Measurements from ENCODE around the gene DNMT3A.

The DNMT3A gene

DNA sequence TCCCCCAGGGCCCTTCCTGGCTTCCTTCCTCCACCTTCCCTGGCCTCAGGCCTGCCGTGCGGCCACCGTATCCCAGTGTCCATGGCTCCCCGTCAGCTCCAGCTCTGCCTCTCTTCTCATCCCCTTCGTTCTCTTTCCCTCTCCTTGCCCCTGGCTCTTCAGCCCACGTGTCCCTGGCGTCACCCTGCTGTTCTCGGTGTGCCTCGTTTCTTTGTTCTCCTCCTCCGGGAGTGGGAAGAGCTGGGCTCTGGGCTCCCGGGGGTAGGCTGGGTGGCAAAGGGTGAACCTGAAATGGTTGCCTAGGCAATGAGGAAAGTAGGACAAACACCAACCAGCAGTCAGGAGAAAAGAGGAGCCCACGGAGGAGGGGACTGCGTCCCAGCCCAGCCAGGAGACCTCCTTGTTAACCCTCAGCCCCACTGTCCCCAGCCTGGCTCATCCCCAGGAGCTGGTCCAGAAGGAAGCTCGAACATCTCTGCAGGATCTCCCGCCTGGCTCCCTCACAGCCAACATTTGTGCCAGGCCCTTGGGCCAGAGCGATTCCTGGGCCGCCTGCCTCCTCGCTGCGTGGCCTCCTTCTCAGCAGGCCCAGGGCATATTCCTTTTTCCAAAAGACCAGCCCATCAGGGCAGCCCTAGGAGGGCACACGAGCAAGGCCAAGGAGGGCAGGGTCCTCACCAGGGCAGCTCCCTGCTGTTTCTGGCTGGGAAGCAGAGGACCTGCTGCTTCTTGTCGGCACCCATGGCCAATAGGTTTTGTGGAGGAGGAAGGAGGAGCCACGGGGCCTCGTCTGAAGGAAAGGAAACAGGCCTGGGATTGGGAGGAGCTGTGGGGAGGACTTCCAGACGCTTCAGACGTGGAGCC, 30.9 kb upstream of the DNMT3A start:
- no peak for DNase-seq

DNA sequence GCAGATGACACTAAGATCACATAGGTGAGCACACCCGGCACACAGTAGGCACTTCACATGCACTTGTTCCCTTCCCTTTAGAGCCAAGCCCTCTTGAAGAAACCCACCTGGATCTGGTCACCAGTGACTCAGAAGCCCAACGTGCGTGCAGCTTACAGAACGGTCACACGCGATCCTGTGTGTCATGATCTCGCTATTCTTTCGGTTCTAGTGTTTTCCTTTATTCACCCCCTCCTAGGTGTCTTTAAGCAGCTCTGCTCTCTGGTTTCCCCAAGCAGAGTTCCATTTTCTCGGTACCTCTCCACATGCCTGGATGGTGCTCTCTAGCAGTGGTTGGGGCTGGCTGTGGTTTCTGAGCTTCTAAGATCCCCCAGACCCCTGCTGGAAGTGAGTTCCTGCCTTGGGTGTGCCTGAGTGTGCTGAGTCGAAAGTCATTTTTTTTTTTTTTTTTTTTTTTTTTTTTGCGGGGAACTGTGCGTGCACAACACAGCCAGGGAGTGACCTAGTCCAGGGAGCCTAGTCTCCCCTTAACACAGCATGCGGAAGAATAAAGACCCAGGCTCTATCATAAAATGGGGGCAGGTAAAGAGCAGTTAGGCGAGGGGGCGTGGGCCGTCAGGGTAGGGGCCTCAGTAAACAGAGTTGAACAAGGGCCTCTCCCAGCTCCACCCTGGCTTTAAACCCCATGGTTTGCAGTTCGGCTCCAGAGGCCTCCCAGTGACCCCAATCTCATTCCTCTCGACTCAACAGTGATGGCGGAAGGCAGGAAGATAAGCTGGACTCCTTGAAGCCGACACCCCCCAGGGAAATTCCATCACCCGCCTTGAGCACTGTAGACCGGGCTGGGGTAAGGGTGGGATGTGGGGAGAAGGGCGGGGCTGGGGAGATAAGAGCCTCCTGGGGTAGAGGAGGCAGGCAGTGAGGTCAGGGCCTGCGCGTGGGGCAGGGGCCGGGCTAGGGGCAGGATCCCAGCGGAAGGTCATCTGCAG, 29.8 kb upstream of the DNMT3A start:
- no peak for DNase-seq

DNA sequence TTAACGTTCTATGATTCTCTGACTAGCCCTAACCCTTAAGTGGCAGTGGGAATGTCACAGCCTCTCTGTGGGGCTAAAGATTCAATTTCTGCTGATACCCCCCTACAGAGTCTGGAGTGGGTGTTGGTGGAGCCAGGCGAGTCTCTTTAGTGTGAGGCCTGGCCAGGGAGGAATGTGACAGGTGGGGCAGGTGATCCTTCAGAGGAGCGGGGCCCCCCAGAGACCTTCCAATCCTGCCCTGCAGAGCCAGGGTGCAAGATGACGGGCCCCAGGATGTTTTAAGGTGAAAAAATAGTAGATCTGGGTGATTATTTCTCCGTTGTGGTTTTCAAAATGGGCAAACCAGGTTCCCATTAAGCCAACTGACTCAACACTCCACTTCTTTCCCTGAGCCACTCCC, 28.2 kb upstream of the DNMT3A start:
- DNase-seq, result no peak

DNA sequence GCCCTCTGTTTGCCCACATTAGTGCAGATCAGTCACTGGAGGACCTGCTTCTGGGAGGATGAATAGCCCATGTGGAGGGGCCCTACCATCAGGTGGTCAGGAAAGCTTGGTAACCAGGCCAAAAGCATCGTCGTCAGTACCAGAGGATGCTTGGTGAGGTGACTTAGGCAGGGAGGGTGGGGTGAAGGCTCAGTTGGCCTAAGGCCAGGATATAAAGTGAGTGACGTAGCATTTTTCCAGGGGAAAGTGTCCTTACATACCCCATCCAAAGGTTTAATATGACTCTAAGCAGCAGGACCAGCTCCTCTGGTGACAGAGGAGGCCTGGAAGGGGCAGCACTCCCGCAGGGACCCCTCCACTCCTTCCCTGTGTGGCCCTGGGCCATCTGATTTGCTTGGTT, 27.7 kb upstream of the DNMT3A start:
- no peak for DNase-seq

GRCh38 chr2:25368660-25369059, 26.9 kb upstream of the DNMT3A start:
- no peak for DNase-seq

GRCh38 chr2:25367296-25367695, 25.6 kb upstream of the DNMT3A start:
- DNase-seq, result no peak

DNA sequence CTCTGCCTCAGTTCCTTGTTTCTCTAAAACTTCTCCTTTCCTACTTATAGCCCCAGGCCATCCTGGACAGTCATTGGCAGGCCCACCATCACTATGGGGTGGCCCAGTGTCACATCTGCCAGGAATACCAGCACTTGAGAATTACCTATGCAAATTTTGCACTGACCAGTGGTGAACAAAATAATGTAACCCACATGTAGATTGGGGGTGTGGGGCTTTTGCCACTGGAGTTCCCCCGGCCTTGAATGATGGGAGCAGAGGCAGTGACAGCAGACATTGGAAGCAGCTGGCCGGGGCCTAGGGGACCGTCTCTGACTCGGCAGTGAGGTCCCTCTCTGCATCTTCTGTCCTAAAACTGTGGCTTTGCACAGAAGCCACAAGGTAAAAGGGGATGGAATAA, 24.9 kb upstream of the DNMT3A start:
- DNase-seq, result no peak

GRCh38 chr2:25365241-25365640, 23.5 kb upstream of the DNMT3A start:
- DNase-seq, result no peak

- DNase-seq, result no peak
Measured at GRCh38 chr2:25363733-25364132, 22.0 kb upstream of the DNMT3A start.

DNA sequence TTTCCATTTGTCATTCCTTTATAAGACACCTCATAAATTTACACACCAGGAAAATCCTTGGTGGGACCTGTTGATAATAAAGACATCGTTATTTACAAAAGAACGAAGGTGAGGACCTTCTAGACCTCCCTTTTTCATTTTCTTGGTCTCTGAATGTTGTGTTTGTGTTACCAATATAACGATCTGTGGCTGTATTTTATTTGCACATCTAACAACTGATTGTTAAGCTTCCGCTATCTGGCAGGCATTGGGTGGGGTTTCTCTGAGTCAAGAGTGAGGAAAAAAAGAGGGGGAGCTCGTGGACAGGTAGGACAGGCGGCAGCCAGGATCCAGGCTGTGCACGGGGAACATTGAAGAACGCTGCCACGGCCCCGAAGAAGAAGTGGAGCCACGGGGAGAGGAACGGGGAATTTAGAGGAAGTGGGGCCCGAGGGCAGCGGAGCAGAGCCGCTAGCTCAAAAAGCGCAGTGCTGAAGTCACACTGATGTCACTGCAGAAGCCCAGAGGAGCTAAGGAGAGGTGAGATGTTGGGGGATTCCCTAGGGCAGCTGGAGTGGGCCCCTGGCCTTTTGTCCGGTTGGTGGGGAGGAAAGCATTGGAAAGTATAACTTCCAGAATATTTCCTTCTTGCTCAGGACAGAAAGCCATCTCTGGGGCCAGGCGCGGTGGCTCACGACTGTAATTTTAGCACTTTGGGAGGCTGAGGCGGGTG, 20.9 kb upstream of the DNMT3A start:
- DNase-seq, result no peak

- DNase-seq, result peak; percentile 97
Measured at GRCh38 chr2:25362049-25362433, 20.3 kb upstream of the DNMT3A start.

- DNase-seq, result no peak
Measured at GRCh38 chr2:25361261-25362048, 19.7 kb upstream of the DNMT3A start.

DNA sequence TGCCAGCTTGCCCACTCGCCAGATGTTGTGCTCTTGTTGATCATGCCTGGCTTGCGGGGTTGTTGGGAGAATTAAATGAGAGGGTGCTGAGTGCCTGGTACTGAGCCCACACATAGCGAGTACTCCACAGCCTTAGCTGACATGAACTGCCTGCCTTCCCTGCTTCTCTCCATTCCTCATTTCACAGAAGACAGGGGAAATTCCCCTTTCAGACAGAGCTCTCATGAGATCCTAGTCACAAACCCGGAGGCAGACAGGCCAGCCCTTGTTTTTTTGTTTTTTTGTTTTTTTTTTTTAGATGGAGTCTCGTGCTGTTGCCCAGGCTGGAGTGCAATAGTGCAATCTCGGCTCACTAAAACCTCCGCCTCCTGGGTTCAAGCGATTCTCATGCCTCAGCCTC, 17.1 kb upstream of the DNMT3A start:
- DNase-seq, result no peak

DNA sequence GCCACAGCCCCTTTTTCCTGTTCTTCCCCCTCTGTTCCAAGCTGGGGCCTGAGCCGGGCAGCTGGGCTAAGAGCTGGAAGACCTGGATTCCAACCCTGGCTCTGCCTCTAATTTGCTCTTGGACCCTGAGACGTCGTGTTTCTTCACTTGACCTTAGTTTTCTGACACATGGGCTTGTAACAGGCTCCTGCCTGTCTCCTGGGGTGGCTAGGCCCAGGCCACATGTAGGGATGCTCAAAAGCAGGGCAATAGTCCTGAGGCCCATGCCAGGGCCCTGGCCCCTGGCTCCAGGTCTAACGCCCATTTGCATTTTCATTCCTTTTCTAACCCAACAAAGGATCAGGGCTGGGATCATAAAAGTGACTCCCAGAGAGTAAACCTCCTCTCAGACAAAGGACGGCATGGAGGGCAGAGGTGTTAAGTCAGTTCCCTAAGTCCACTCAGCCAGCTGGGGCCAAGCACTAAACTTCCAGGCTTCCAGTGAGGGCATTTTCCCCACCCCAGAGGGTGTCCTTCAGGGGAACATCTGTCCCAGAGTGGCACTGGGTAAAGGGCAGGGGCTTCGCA, 16.6 kb upstream of the DNMT3A start:
- no peak for DNase-seq

DNA sequence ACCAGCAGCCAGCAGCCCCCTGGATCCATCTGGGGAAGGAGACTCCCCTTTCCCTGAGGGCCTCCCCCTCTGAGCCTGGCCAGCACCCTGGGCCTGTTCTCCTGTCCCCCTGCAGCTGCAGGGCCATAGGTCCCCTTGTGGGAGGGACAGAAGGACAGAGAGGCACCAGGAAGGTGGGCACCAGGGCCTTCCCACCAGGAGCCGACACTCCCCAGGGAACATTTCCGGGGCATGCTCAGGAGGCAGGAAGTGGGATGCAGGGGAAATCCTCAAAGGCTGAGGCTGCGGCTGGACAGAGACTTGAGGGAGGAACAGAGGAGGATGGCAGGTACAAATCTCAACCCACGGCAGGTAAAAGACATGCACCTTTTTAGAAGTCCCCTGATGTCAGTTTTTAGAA, 14.4 kb upstream of the DNMT3A start:
- no peak for DNase-seq

DNA sequence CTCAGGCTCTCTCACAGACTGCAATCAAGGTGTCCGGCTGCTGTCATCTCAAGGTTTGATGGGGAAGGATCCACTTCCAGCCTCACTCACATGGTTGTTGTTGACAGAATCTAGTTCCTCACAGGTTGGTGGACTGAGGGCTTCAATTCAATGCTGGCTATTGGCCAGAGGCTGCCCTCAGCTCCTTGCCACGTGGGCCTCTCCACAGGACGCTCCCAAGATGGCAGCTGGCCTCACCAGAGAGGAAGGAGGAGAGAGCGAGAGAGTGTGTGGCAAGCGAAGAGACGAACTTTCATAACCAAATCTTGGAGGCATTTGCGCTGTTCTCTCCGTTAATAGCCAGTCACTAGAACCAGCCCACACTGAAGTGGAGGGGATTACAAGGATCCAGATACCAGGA, 13.5 kb upstream of the DNMT3A start:
- DNase-seq, result no peak

DNA sequence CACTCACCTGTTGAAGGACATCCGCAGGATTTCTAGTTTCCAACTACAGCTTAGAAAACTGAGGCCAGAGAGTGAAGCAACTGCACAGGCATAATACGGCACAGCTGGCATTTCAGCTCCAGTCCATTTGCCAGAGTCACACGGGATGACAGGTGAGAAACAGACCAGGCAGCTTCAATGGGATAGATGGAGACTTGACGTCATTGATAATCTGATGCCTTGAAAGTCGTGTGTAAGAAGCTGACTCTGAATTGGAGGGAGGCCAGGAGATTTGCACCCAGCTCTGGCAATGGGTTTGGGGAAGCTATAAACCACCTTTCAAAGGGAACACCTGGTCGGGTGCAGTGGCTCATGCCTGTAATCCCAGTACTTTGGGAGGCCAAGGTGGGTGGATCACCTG, 12.4 kb upstream of the DNMT3A start:
- DNase-seq, result no peak

DNA sequence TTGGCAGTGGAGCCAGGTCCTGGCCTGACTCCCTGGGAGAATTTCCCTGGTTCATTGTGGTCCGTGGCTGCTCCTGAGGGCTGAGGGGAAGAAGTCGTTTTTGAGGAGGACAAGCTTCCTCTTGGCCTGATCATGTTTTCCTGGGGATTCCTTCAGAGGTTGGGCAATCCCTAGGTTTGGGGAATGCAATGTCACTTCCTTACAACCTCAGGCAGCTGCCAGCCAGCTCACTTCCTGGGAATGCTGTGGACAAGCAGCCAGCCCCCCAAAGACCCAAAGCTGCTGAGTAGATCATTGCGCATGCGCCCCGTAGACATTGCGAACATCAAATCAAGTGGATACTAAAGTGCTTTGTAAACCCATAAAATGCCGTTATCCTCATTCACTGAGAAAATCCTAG, 7.7 kb upstream of the DNMT3A start:
- no peak for DNase-seq

DNA sequence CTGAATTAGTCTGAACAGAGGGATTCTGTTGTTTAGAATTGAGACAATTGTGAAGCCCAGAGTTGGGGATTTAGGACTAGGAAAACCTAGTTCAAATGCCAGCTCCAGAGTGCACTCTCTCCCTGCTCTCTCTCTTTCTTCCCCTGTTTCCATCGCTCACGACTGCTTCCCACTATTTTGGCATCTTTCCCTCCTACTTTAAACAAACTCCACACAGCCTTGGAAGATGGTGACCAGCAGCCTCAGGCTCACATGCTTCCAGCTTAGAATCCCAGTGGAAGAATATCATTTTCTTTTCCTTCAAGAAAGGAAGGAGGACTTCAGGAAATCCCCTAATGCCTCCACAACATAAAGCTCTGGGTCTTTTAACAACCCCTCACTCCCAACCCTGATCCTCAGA, 6.1 kb upstream of the DNMT3A start:
- no peak for DNase-seq

- DNase-seq, result no peak
Measured at GRCh38 chr2:25347205-25347815, 5.6 kb upstream of the DNMT3A start.

- DNase-seq, result no peak
Measured at GRCh38 chr2:25343187-25343825, 1.6 kb upstream of the DNMT3A start.
